Epithelial cell of prostate (primary cell): ENCODE measurements around the gene LMNA.
A peak's percentile ranks its signal among the peaks of the same experiment; 100 is the strongest.
"Not testable (repeated sequence)": the region's sequence is repeated elsewhere in the genome, so short reads cannot be mapped to it uniquely, and the experiment has no call there.

Experiments
- DNase-seq: peaks from one replicate; pipeline ENCODE4 v3.0.0-alpha.2; 2011; ENCODE audit warnings: low read depth, low spot score
- H3K27ac ChIP-seq: fragments of 450-650 bp; 2 replicates; pipeline ENCODE4 v1.5.1; 2017; ENCODE audit warnings: mild to moderate bottlenecking

The LMNA gene

DNA sequence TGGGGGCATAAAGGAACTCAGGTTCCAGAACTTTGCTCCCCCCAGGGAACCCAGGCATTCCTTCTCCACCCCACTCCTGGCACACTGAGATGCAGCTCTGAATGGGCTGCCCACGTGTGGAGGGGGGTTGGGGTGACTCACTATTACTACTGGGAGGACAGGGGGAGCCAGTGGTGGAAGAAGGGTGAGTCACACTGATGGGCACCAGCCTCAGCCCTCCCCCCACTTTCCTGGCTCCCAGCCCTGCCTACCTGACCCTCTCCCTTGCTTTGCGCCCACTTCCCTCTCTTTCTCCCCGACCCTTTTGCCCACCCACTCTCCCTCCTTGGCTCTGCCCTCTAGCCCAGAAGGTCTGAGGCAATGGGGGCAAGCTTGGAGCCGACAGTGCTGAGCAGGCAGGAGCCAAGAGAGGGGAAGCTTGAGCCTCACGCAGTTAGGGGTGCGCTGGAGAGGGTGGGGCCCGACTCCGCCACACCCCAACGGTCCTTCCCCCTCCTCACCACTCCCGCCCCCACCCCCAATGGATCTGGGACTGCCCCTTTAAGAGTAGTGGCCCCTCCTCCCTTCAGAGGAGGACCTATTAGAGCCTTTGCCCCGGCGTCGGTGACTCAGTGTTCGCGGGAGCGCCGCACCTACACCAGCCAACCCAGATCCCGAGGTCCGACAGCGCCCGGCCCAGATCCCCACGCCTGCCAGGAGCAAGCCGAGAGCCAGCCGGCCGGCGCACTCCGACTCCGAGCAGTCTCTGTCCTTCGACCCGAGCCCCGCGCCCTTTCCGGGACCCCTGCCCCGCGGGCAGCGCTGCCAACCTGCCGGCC is at the start of gene LMNA:
LMNA (plus strand) TSS at position 611 of the 818 bp plus-strand sequence. CDS start 208 bp downstream, outside the sequence.
- H3K27ac ChIP-seq = peak within 1 kb of the TSS; percentile 99

DNA sequence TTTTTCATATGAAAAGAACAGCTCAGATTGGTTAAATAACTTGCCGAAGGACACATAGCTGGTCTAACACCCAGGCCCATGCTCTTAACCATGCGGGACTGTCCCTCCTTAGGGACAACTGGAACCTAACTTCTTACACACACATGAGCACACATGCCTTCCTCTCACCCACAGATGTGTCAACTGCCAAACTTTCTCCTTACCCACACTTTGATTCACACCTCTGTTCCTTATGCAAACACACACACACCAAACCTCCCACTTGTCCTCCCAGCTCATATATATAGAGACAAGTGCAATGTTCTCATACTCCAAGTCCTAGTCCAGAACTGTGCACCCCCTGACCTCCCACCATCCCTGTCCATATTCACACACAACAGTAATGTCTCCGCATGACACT is 49.3 kb upstream of the LMNA start:
- H3K27ac ChIP-seq = no peak overlapping the region
- DNase-seq = no peak

More for the DNA sequence above, at the start of gene LMNA:
- peak; percentile 85 for DNase-seq

DNA sequence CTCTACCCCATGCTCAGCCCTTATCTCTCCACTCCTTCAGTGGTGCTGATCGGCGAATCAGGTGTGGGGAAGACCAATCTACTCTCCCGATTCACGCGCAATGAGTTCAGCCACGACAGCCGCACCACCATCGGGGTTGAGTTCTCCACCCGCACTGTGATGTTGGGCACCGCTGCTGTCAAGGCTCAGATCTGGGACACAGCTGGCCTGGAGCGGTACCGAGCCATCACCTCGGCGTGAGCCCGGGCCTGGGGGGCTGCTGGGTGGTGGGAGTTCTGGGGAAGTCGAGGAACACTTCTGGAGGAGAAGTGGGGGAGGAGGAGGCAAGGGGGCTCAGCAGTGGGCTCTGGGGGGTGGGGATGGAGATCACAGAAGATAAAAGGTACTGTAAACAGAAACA is 48.6 kb upstream of the LMNA start:
- H3K27ac ChIP-seq = no peak overlapping the region
- no peak for DNase-seq

DNA sequence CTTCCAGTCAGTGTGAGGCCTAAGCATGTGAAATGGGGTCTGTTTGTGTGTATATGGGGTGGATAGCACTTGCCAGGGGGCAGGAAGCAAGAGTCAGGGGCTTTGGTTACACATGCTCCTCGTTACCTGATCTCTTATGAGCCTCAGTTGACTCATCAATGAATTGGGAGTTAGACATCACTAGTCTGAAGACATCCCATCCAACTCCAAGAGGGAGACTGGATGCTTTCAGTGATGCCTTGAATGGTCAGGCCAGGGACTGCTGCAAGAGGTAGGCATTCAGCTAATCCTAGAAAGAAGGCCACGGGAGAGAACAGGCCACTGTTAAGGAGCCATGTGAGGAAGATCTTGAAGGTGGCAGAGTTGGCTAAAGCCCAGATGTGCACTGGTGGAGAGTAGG is 47.2 kb upstream of the LMNA start:
- H3K27ac ChIP-seq = no peak overlapping the region
- no peak for DNase-seq

DNA sequence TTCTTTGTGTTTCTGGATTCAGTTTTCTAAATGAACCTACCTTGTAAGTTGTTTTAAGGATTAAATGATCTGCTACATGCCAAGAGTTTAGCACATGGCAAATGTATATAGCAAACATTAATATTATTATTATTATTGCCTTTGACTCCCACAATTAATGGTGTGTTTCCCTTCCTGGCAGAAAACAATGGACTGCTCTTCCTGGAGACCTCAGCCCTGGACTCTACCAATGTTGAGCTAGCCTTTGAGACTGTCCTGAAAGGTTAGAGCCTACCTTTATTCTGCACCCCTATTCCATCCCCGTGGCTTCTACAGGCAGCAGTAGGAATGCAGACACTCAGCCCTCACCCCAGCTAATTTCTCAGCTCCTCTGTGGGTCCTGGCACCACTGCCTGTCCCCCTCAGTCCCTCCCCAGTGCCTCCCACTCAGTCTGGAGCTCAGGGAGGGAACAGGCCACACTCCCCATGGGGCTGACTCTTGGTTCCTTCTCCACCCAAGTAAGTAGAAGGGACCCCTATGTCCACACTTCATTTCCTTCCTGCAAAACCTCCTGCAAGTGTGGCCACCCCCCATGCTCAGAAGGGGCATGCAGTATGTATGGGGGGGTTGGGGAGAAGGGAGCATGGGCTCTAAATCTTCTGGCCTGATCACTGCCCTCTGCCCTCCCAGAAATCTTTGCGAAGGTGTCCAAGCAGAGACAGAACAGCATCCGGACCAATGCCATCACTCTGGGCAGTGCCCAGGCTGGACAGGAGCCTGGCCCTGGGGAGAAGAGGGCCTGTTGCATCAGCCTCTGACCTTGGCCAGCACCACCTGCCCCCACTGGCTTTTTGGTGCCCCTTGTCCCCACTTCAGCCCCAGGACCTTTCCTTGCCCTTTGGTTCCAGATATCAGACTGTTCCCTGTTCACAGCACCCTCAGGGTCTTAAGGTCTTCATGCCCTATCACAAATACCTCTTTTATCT is 44.7 kb upstream of the LMNA start:
- H3K27ac ChIP-seq = no peak overlapping the region
- DNase-seq = no peak

DNA sequence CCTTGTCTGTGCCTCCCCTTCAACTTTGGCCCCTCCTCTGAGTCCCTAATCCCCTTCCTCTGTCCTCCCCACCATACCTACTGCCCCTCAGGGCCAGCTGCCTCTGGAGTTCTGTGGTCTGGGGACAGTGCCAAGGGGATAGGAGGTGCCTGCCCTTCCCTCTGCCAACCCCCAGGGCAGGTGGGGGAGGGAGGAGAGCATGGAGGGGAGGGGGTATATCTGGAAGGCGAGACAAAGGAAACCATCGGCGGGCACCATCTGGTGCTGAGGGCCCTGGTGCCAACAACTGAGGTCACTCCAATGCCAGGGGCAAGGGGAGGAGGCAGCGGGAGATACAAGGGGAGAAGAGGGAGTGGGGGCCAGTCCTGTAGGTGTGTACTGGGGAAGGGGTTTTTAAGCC is 44.0 kb upstream of the LMNA start:
- H3K27ac ChIP-seq = no peak overlapping the region
- no peak for DNase-seq

DNA sequence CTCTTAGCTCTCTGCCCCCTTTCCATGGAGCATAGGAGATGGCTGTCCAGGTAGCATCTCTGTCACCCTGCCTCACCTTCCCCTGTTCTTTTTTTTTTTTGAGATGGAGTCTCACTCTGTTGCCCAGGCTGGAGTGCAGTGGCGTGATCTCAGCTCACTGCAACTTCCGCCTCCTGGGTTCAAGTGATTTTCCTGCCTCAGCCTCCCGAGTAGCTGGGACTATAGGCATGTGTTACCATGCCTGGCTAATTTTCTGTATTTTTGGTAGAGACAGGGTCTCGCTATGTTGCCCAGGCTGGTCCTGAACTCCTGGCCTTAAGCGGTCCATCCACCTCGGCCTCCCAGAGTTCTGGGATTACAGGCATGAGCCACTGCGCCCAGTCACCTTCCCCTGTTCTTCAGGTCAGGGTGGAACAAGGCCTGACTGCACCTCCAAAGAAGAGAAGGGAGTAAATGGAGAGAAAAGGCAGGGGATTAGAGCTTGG is 43.1 kb upstream of the LMNA start:
- DNase-seq, H3K27ac ChIP-seq: not testable (repeated sequence)

DNA sequence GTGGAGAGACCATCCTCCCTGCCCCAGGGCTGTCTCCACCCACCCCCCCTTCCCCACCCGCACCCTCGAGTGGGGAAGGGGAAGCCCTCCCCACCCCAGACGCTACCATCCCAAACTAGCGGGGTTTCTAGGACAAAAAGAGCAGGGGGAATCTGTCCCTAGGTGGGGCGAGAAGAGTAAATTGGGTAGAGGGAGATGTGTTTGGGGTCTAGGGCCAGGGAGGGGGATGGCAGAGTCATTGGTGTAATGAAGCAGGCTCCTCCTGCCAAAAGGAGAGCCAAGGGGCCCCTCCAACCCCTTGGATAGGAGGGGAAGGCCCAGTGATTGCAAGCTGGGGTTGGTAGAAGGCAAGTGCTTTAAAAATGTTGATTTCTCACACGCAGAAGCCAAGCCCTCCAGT is 42.3 kb upstream of the LMNA start:
- H3K27ac ChIP-seq = no peak overlapping the region
- no peak for DNase-seq

DNA sequence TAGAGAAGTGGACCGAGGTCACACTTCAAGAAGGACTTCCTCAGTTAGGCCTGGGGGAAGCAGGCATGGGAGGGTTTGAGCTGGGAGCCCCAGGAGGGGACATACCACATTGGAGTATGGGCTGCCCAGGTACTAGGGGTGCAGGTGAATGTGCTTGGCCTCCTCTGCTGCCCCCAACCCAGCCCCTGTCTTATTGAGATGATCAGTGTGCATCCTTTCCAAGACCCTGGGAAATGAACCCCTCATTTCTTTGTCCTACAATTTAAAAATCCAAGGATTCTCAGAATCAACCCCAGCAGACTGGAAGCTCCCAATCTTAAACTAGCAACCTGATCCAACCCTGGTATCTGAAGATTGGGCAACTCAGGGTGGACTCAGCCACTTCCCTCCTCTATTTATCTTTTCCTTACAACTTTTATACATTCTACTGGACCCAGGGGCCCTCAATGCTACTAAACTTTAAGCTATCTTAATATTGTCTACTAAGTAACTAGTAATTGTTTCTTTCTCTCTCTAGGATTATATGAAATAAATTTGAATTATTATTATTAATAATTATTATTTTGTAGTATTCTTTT is 41.3 kb upstream of the LMNA start:
- no peak for DNase-seq
- H3K27ac ChIP-seq = no peak overlapping the region

DNA sequence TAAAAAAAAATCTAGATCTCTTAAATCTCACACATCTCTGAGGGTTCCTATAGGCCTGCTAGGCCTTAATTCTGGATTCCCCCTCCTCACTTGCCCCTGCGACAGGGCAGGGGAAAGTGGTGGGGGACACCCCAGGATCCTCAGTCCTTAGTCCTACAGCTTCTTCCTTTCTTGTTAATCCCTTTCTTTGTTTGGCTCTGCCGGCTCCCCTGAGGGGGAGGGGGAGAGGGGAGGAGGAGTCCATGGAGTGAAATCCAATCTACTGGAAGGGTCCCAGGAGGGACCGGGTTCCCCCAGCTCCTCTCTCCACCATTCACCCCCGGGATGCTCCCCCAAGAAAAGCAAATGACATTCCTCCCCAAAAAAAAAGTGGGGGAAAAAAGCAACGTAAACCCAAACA is 40.8 kb upstream of the LMNA start:
- no peak for DNase-seq
- no peak overlapping the region for H3K27ac ChIP-seq

DNA sequence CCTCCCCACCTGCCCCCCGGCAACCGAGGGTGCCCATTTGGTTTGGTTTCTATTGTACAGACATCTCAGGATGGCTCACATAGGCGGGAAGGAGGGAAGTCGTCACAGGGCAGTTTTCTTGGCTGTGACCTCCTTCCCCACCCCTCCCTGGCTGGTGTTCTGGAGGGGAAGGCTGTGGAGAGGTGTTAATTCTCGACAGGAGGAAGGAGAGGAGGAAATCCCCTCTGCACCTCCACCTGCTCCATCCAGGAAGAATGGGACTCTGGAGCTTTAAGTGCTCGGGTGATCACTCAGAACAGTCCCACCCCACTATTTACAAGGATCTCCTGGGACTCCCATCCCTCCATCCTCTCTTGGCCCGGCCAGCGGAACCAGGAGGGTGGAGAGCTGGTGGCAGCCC is 39.9 kb upstream of the LMNA start:
- no peak overlapping the region for H3K27ac ChIP-seq
- DNase-seq = no peak

DNA sequence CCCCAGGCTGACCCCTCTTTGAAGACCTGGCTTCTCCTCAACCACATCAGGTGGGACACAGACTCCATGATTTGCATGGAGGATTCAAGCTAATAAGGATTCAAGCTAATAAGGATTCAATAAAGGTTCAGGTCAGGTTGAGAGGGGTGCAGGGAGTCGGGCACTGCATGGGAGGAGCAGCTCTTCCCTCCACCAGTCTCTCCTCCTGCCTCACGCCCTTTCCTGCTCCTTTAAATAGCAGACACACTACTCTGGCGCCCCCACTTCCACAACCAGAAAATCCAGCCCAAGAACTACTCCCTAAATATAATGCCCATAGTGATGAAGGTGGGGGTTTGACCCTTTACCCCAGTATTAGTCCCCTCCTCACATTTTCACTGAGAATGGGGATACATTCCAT is 39.3 kb upstream of the LMNA start:
- no peak overlapping the region for H3K27ac ChIP-seq
- no peak for DNase-seq

DNA sequence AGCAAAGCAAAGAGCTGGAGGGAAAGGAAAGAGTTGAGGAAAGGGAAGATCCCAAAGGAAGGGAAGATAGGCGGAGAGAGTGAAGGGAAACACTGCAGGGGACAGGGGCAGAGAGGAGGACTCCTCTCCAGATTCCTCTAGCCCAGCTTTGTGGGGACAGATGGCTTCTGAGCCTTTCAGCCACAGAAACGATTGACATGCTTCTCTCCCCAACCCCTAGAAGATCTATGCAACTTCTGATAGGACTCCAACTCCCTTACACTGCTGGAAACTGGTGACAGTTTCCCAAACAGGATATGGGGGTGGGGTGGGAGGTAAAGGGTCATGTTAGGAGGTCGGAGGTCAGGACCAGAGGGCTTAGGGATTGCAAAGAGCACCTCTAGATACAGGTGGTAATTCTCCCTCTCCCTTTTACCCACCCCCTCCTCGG is 38.7 kb upstream of the LMNA start:
- no peak for DNase-seq
- H3K27ac ChIP-seq = no peak overlapping the region

DNA sequence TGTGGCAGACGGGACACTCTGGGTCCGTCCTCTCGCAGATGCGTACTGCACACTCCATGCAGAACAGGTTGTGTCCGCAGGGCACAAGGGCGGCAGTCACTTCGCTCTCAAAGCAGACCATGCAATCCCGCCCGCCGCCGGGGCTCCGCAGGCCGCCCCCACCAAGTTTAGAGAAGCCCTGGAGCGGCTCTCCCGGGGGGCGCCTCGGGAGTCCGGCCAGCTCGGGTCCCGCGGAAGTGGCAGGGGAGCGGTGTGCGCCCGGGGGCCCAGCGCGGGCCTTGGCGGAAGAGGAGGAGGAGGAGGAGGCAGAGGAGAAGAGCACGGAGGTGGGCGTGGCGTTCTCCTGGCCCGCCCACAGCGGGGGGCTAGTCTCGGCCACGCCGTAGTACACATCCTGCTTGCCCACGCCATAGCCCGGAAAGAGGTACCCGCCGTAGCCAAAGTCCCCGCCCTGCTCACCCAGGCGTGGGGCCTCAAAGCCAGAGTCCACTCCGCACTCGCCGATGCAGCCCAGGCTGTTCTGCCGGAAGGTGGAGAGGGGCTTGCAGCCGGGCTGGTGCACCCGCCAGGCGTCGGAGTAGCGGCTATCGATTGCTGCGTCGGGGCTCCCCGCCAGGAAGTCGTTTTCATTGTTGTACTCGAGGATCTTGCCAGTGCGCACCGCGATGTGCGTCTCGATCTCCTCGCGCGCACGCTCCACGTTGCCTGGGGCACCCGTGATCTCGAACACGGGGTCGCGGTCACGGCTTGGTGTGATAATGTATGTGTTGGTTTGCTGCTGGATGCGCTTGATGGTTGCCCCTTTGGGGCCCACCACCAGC is 37.7 kb upstream of the LMNA start:
- DNase-seq = no peak
- no peak overlapping the region for H3K27ac ChIP-seq

DNA sequence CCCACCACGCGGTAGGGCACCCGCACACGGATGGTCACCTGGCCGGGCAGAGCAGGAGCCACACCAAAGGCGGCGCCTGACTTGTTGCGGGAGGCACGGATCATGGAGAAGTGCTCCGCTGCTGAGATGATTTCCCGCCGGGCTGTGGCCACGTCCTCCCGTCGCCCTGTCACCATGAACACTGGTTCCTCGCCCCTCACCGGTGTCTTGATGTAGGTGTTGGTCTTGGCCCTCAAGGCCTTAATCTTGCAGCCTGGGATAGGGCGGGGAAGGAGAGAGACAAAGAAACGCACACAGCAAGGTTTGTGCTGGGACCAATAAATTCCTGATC is 37.1 kb upstream of the LMNA start:
- H3K27ac ChIP-seq = no peak overlapping the region
- DNase-seq = no peak

DNA sequence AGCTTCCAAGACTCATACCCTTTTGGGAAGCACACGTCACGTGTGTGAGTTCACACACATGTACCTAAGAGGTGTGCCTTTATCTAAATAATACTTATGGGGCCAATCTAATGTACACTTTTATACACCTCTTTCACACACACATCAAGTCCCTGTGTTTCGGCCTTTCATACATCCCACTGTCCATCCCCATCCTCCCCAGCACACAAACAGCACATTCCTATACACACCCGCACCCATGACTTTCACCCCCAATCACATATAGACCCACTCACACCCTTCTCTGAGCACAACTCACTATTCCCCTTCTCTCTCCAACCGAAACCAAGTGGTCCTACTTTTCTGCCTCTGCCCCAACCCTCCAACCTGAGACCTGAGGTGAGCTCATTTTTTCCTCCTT is 35.8 kb upstream of the LMNA start:
- H3K27ac ChIP-seq = no peak overlapping the region
- no peak for DNase-seq

DNA sequence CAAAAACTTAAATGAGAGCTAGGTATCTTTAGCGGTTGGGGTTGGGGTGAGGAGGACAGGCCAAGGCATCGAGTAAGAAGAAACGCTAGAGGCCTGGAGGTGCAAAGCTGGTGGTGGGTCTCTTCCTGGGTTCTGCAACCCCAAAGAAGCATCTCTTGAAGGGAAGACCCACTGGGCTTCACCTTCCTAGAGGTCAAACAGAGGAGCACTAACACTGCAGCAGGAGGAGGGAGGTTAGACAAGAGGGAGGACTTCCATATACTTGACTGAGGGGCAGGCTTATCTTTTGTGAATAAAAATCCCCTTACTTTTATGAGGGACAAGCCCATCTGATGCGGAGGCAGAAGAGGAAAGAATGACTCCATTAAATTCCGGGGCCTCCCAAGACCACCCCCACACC is 34.7 kb upstream of the LMNA start:
- no peak overlapping the region for H3K27ac ChIP-seq
- no peak for DNase-seq

DNA sequence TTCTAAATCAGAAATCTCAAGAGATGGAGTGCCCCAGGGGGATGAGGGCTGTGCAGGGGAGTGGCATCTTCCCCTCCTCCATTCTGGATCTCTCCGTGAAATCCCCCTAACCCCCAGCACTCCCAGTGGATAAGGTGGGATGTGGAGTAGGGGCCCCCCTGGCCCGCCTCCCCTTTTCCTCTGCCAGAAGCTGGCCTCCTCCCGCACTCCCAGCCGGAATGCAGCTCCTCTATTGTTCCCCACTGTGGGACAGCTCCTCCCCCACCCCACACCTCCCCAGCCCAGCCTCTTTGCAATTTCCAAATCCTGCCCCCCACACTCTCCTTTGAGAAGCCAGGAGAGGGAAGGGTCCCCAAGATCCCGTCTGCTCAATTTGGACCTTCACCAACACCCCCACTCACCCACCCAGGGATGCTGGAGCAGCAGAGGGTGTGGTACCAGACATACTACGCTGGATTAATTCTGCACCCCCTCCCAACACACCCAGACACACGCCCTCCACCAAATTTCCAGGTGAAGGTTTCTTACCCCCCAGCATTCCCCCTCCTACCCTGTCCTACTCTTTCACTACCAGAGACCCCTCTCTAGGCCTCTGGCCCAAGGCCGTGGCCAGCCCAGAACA is 34.2 kb upstream of the LMNA start:
- DNase-seq = no peak
- H3K27ac ChIP-seq = no peak overlapping the region

DNA sequence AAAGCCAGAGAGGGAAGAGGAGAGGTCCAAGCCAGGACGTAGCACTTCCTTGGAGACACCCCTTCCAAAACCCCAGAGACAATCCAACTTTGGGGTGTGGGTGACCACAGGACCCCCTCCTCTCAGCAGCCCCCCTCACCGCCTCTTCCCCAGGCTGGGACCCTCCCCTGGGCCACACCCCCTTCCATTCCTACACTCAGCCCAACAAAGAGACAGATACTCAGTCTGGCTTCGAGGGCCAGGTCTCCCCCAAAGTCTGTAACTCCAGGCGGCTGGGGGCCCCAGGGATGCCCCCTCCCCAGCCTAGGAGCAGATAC is 33.7 kb upstream of the LMNA start:
- H3K27ac ChIP-seq = no peak overlapping the region
- DNase-seq = no peak
